Measurements from ENCODE around the gene CANT1. TPM values are rescaled to one million over a fixed set of nuclear protein-coding genes. Genes with fewer than 3 reads are reported as not detected.
"Not testable (repeated sequence)": the region's sequence is repeated elsewhere in the genome, so short reads cannot be mapped to it uniquely, and the experiment has no call there.

Gene CANT1
- total RNA-seq, 1 experiment from 2014 or later, result 62.5 TPM

DNA sequence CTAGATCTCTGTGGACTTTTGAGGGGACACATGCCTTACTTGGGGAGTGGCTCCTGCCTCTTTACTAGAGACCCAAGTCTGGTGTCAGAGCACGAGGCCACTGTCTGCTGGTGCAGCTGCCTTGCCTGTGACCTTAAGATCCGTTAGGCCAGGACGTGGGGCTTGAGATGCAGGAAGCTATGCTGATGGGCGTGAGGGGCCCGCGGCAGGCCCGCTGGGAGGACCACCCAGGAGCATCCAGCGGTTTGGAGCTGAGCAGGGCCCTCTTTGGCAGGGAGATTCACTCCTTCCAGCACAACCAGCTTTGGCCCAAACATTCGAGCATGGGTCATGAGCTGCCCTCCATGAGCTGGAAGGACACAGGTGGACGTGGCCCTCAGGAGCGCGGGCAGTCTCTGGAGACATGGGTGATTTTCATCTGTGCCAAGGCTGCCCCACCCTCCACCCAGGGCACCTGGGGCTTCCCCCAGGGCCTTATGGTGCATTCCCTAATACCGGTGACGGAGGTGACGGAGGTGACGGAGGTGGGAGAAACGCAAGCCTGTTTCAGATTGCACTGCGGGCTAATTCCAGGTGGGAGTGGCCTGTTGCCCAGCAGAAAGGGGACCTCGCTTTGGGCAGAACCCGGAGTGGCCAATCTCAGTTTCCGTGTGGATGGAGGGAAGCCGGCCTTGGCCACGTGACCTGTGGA lies 42.5 kb downstream of the CANT1 start:
- DNase-seq (ENCODE audit: unreplicated experiment), result no peak
- ChIA-PET POLR2A (interaction anchor here (1.6 kb wide), 1 partner anchor 13 kb away, joined by 4 read pairs; the partner anchor contains the start of gene LGALS3BP), CTCF (interaction anchor here (0.5 to 1.9 kb wide), 3 partner anchors 27 to 775 kb away, joined by 3 to 6 read pairs (median 3); no protein-coding TSS in a partner anchor)
- Mint-ChIP-seq H3K4me1 (ENCODE audit: insufficient read depth, unreplicated experiment) (peaks cover 8% of the 10 kb centered on the region), H3K9me3 (ENCODE audit: unreplicated experiment) (no peaks in the 10 kb centered on the region), H3K27me3 (ENCODE audit: insufficient read depth, unreplicated experiment) (no peaks in the 10 kb centered on the region), H3K4me3 (ENCODE audit: unreplicated experiment) (no peak overlapping the region), H3K27ac (ENCODE audit: low read depth, unreplicated experiment) (no peak overlapping the region), H3K36me3 (ENCODE audit: insufficient read depth, unreplicated experiment) (peaks cover 21% of the 10 kb centered on the region)
- TF ChIP-seq, protein P1, sequence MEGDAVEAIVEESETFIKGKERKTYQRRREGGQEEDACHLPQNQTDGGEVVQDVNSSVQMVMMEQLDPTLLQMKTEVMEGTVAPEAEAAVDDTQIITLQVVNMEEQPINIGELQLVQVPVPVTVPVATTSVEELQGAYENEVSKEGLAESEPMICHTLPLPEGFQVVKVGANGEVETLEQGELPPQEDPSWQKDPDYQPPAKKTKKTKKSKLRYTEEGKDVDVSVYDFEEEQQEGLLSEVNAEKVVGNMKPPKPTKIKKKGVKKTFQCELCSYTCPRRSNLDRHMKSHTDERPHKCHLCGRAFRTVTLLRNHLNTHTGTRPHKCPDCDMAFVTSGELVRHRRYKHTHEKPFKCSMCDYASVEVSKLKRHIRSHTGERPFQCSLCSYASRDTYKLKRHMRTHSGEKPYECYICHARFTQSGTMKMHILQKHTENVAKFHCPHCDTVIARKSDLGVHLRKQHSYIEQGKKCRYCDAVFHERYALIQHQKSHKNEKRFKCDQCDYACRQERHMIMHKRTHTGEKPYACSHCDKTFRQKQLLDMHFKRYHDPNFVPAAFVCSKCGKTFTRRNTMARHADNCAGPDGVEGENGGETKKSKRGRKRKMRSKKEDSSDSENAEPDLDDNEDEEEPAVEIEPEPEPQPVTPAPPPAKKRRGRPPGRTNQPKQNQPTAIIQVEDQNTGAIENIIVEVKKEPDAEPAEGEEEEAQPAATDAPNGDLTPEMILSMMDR (IDR thresholded peaks at IDR 0.05; ENCODE audit: unreplicated experiment), result no peak
- BruUV-seq (replicated peaks), result no TSS peak
- intact Hi-C loops (cut with micrococcal nuclease), result no loop called here

DNA sequence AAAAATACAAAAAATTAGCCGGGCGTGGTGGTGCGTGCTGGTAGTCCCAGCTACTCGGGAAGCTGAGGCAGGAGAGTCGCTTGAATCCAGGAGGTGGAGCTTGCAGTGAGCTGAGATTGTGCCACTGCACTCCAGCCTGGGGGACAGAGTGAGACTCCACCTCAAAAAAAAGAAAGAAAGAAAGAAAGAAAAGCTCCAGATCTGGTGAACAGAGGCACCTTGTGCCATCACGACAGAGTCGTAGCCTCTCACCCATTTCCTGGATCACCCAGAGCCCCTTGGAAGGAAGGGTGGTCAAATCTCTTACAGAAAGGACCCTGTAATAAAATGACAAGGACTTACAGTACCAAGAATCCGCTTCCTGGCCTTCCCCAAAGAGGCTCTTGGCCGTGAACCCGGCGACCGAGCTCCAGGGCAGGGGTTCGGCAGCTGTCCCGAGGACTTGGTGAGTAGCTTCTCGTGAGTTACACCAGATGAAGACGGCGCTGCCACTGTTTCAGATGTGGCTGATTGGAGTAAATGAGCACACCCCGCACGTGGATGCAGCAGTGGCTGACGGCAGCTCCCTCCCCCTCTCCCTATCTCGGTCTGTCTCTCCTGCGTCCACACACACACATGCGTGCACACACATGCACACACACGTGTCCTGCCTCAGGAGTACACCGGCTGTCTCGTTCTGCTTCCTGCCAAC lies 43.3 kb downstream of the CANT1 start:
- H3K4me3 Mint-ChIP-seq (ENCODE audit: unreplicated experiment), result no peak overlapping the region
- no TSS peak for BruUV-seq (replicated peaks)
- intact Hi-C loops (cut with micrococcal nuclease), result no loop called here
- H3K27me3 Mint-ChIP-seq (ENCODE audit: insufficient read depth, unreplicated experiment), result no peaks in the 10 kb centered on the region
- H3K36me3 Mint-ChIP-seq (ENCODE audit: insufficient read depth, unreplicated experiment), result peaks cover 17% of the 10 kb centered on the region
- TF ChIP-seq, protein P1 (IDR thresholded peaks at IDR 0.05; ENCODE audit: unreplicated experiment), result no peak
- CTCF ChIA-PET, result interaction anchor here (0.5 to 1.9 kb wide), 3 partner anchors 28 to 774 kb away, joined by 3 to 6 read pairs (median 3); no protein-coding TSS in a partner anchor
- DNase-seq (ENCODE audit: unreplicated experiment), result no peak
- H3K4me1 Mint-ChIP-seq (ENCODE audit: insufficient read depth, unreplicated experiment), result peaks cover 9% of the 10 kb centered on the region
- no peak overlapping the region for H3K27ac Mint-ChIP-seq (ENCODE audit: low read depth, unreplicated experiment)
- no peaks in the 10 kb centered on the region for H3K9me3 Mint-ChIP-seq (ENCODE audit: unreplicated experiment)
- POLR2A ChIA-PET, result interaction anchor here (0.6 kb wide), 2 partner anchors 35 to 62 kb away, joined by 3 to 4 read pairs; no protein-coding TSS in a partner anchor

DNA sequence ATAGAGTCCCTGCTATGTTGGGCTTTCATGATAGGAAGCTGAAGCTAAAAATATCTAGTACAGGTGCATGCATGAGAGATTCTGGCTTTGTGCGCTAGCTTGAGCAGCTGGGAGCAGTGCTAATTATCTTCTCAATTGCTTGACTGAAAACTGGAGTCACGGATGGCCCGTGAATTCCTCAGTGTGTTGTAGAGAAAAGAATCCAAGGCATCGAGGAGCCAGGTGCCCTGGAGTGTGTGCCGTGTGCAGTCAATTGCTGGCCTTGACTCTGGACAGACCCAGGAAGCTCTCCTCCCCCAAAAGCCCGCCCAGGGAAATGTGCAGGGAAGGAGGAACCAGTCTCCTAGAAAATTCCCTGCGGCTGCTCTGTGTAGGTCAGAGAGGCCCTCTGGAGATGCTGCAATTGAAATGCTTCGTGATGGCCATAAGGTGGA lies 44.1 kb downstream of the CANT1 start:
- DNase-seq (ENCODE audit: unreplicated experiment), result no peak
- H3K9me3 Mint-ChIP-seq (ENCODE audit: unreplicated experiment), result no peaks in the 10 kb centered on the region
- H3K4me3 Mint-ChIP-seq (ENCODE audit: unreplicated experiment), result no peak overlapping the region
- intact Hi-C loops (cut with micrococcal nuclease), result no loop called here
- BruUV-seq (replicated peaks), result no TSS peak
- H3K27me3 Mint-ChIP-seq (ENCODE audit: insufficient read depth, unreplicated experiment), result no peaks in the 10 kb centered on the region
- CTCF ChIA-PET, result interaction anchor here (0.7 to 1.2 kb wide), 2 partner anchors 8 to 332 kb away, joined by 3 read pairs; no protein-coding TSS in a partner anchor
- TF ChIP-seq, protein P1 (IDR thresholded peaks at IDR 0.05; ENCODE audit: unreplicated experiment), result no peak
- peaks cover 11% of the 10 kb centered on the region for H3K4me1 Mint-ChIP-seq (ENCODE audit: insufficient read depth, unreplicated experiment)
- peaks cover 15% of the 10 kb centered on the region for H3K36me3 Mint-ChIP-seq (ENCODE audit: insufficient read depth, unreplicated experiment)
- POLR2A ChIA-PET, result interaction anchor here (0.6 to 1.0 kb wide), 3 partner anchors 9 to 63 kb away, joined by 3 read pairs; no protein-coding TSS in a partner anchor
- H3K27ac Mint-ChIP-seq (ENCODE audit: low read depth, unreplicated experiment), result no peak overlapping the region

DNA sequence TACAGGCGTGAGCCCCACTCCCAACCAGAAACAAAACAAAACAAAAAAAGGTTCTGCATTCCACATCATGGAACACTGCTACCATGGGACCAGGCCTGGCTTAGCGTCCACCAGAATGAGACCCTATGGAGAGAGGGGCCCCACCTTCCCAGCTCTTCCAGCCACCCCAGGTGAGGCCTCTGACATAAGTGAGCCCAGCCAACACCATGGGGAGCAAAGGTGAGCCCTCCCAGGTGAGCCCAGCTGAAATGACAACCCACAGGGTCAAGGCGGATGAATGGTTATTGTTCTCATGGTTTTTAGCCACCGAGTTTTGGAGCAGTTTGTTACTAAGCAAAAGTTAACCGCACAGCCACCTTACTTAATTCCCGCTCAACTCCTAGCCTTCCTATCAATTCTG lies 46.2 kb downstream of the CANT1 start:
- no peak overlapping the region for H3K27ac Mint-ChIP-seq (ENCODE audit: low read depth, unreplicated experiment)
- BruUV-seq (replicated peaks), result no TSS peak
- TF ChIP-seq, protein P1 (IDR thresholded peaks at IDR 0.05; ENCODE audit: unreplicated experiment), result no peak
- POLR2A ChIA-PET, result no interaction called here
- H3K4me3 Mint-ChIP-seq (ENCODE audit: unreplicated experiment), result no peak overlapping the region
- H3K27me3 Mint-ChIP-seq (ENCODE audit: insufficient read depth, unreplicated experiment), result no peaks in the 10 kb centered on the region
- no peaks in the 10 kb centered on the region for H3K9me3 Mint-ChIP-seq (ENCODE audit: unreplicated experiment)
- H3K4me1 Mint-ChIP-seq (ENCODE audit: insufficient read depth, unreplicated experiment), result peaks cover 11% of the 10 kb centered on the region
- no peak for DNase-seq (ENCODE audit: unreplicated experiment)
- CTCF ChIA-PET, result no interaction called here
- intact Hi-C loops (cut with micrococcal nuclease), result no loop called here
- peaks cover 3% of the 10 kb centered on the region for H3K36me3 Mint-ChIP-seq (ENCODE audit: insufficient read depth, unreplicated experiment)

DNA sequence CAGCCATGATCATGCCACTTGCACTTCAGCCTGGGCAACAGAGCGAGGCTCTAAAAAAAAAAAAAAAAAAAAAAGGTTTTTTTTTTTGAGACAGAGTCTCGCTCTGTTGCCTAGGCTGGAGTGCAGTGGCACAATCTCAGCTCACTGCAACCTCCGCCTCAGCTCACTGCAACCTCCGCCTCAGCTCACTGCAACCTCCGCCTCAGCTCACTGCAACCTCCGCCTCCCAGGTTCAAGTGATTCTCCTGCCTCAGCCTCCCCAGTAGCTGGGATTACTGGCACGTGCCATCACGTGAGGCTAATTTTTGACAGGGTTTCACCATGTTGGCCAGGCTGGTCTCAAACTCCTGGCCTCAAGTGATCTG lies 46.6 kb downstream of the CANT1 start:
- H3K4me3 Mint-ChIP-seq (ENCODE audit: unreplicated experiment); intact Hi-C loops (cut with micrococcal nuclease); DNase-seq (ENCODE audit: unreplicated experiment); H3K36me3 Mint-ChIP-seq (ENCODE audit: insufficient read depth, unreplicated experiment); BruUV-seq (replicated peaks); H3K9me3 Mint-ChIP-seq (ENCODE audit: unreplicated experiment); POLR2A ChIA-PET; H3K27me3 Mint-ChIP-seq (ENCODE audit: insufficient read depth, unreplicated experiment); H3K27ac Mint-ChIP-seq (ENCODE audit: low read depth, unreplicated experiment): not testable (repeated sequence)
- peaks cover 11% of the 10 kb centered on the region for H3K4me1 Mint-ChIP-seq (ENCODE audit: insufficient read depth, unreplicated experiment)
- CTCF ChIA-PET, result interaction anchor here (1.5 to 3.5 kb wide), 2 partner anchors 8 to 98 kb away, joined by 7 to 17 read pairs; no protein-coding TSS in a partner anchor

Measured in MCF 10A (cell line).